A549 (cell line): ENCODE measurements around the gene OVOL2. TPM values are rescaled to one million over a fixed set of nuclear protein-coding genes. Genes with fewer than 3 reads are reported as not detected.
"Not testable (repeated sequence)": the region's sequence is repeated elsewhere in the genome, so short reads cannot be mapped to it uniquely, and the experiment has no call there.

Source experiments
- ATAC-seq, 2 experiments: fragments of 200-7000 bp in 1 of 2; fragments of >200 bp in 1 of 2; cut with Nextera tagmentation in 1 of 2; cut with Tn5 transposase in 1 of 2; 3 replicates each; pipeline versions ENCODE4 v1.8.0 to v1.9.1; 2018 to 2020; ENCODE audit warnings: mild to moderate bottlenecking in 1 of 2, moderate library complexity in 1 of 2
- CTCF ChIA-PET: fragments of 300-600 bp; sonication (Branson Sonifier 250); formaldehyde crosslinking; extraction: SDS; loops from one replicate; lab custom pipeline; 2021; ENCODE audit warnings: antibody characterized with exemption, inconsistent platforms; lab: Yijun Ruan, JAX
- POLR2A ChIA-PET: fragments of 350-600 bp; formaldehyde crosslinking; extraction: SDS; loops from one replicate; lab custom pipeline; 2021; ENCODE audit warnings: antibody characterized with exemption, inconsistent platforms; lab: Yijun Ruan, JAX
- DNase-seq, 2 experiments: peaks; one replicate each; pipeline versions ENCODE4 v3.0.0 to v3.0.0-alpha.2; 2011 to 2016; ENCODE audit warnings: low read depth in 1 of 2, low spot score in 1 of 2
- FAIRE-seq: peaks from 2 replicates; lab custom pipeline; 2011; peaks lifted over from hg19 to GRCh38; lab: Jason Lieb, UNC
- H3K27ac ChIP-seq, 2 experiments: fragments of >200 bp; sonication (Bioruptor Twin); formaldehyde crosslinking; 3 replicates each; pipeline ENCODE4 v1.5.1; 2016 to 2017
- H3K4me1 ChIP-seq: fragments of >200 bp; sonication (Bioruptor Twin); formaldehyde crosslinking; 3 replicates; pipeline ENCODE4 v1.6.1; 2016
- H3K4me2 ChIP-seq: fragments of >200 bp; sonication (Bioruptor Twin); formaldehyde crosslinking; 3 replicates; pipeline ENCODE4 v1.6.1; 2016
- H3K4me3 ChIP-seq: fragments of >200 bp; sonication (Bioruptor Twin); formaldehyde crosslinking; 3 replicates; pipeline ENCODE4 v1.5.1; 2016
- H3K9me3 ChIP-seq: fragments of >200 bp; sonication (Bioruptor Twin); formaldehyde crosslinking; 3 replicates; pipeline ENCODE4 v1.6.1; 2016
- BHLHE40 ChIP-seq: IDR thresholded peaks from 2 replicates; pipeline ENCODE4 v1.6.1; 2012; ENCODE audit warnings: low read depth, low read length, inconsistent platforms
- CBX2 ChIP-seq: fragments of 200-600 bp; sonication (generic); IDR thresholded peaks from 2 replicates; pipeline ENCODE4 v1.6.1; 2016; ENCODE audit warnings: low read depth, mild to moderate bottlenecking, borderline replicate concordance
- CBX8 ChIP-seq: fragments of 200-600 bp; sonication (generic); IDR thresholded peaks from 2 replicates; pipeline ENCODE4 v1.6.1; 2016
- CEBPB ChIP-seq, 2 experiments: fragments of >200 bp in 1 of 2; sonication (Bioruptor Twin) in 1 of 2; formaldehyde crosslinking in 1 of 2; IDR thresholded peaks; 2 replicates each; pipeline ENCODE4 v1.6.1; 2012 to 2016
- CHD2 ChIP-seq: fragments of 150-350 bp; IDR thresholded peaks from 2 replicates; pipeline ENCODE4 v1.6.1; 2014; ENCODE audit warnings: low read length; ENCODE audit not compliant: partially characterized antibody
- CHD4 ChIP-seq: fragments of 200-600 bp; sonication (generic); IDR thresholded peaks from 2 replicates; pipeline ENCODE4 v1.6.1; 2016; ENCODE audit warnings: antibody characterized with exemption, mild to moderate bottlenecking, borderline replicate concordance
- EHF ChIP-seq: fragments of 250-450 bp; sonication (Bioruptor Pico); IDR thresholded peaks from 2 replicates; pipeline ENCODE4 v1.5.0; 2020; ENCODE audit warnings: mild to moderate bottlenecking
- EP300 ChIP-seq, 2 experiments: fragments of >200 bp; sonication (Bioruptor Twin); formaldehyde crosslinking; IDR thresholded peaks; 2 replicates in 1 of 2; 3 replicates in 1 of 2; pipeline ENCODE4 v1.6.1; 2016 to 2017
- HDAC2 ChIP-seq: fragments of 200-600 bp; sonication (generic); IDR thresholded peaks from 2 replicates; pipeline ENCODE4 v1.6.1; 2016
- HOXA7 ChIP-seq: fragments of 250-450 bp; sonication (Bioruptor Pico); IDR thresholded peaks from 2 replicates; pipeline ENCODE4 v1.5.0; 2020; ENCODE audit warnings: mild to moderate bottlenecking, moderate library complexity
- HOXB5 ChIP-seq: fragments of 250-450 bp; sonication (Bioruptor Pico); IDR thresholded peaks from 2 replicates; pipeline ENCODE4 v1.5.0; 2020; ENCODE audit warnings: mild to moderate bottlenecking, moderate library complexity
- MAZ ChIP-seq: fragments of 150-350 bp; IDR thresholded peaks from 2 replicates; pipeline ENCODE4 v1.6.1; 2014; ENCODE audit warnings: antibody characterized with exemption, low read depth, low read length, borderline replicate concordance
- NPAS2 ChIP-seq: fragments of 250-450 bp; sonication (Bioruptor Pico); IDR thresholded peaks from 2 replicates; pipeline ENCODE4 v1.8.0; 2022; ENCODE audit warnings: mild to moderate bottlenecking, moderate library complexity, borderline replicate concordance
- POLR2A ChIP-seq: IDR thresholded peaks from 2 replicates; pipeline ENCODE4 v1.6.1; 2012; ENCODE audit warnings: mild to moderate bottlenecking, low read length
- RCOR1 ChIP-seq: fragments of 150-350 bp; IDR thresholded peaks from 2 replicates; pipeline ENCODE4 v1.6.1; 2014; ENCODE audit warnings: antibody characterized with exemption, low read length, low read depth
- RFX5 ChIP-seq: fragments of 450-650 bp; IDR thresholded peaks from 2 replicates; pipeline ENCODE4 v1.7.1; 2014; ENCODE audit warnings: antibody characterized with exemption, mild to moderate bottlenecking, moderate library complexity
- SMC3 ChIP-seq: fragments of >200 bp; sonication (Bioruptor Twin); formaldehyde crosslinking; IDR thresholded peaks from 3 replicates; pipeline ENCODE4 v1.6.1; 2018; ENCODE audit warnings: inconsistent platforms
- TFCP2L1 ChIP-seq: fragments of 250-450 bp; sonication (Bioruptor Pico); IDR thresholded peaks from 2 replicates; pipeline ENCODE4 v1.5.0; 2021; ENCODE audit warnings: mild to moderate bottlenecking
- TP53 ChIP-seq: fragments of 250-450 bp; sonication (Bioruptor Pico); IDR thresholded peaks from 2 replicates; pipeline ENCODE4 v1.5.0; 2021; ENCODE audit warnings: mild to moderate bottlenecking, moderate library complexity
- USF2 ChIP-seq: fragments of 450-650 bp; IDR thresholded peaks from 2 replicates; pipeline ENCODE4 v1.6.1; 2014; ENCODE audit warnings: antibody characterized with exemption
- ZC3H11A ChIP-seq: fragments of 450-650 bp; IDR thresholded peaks from 2 replicates; pipeline ENCODE4 v1.6.1; 2014; ENCODE audit warnings: antibody characterized with exemption, mild to moderate bottlenecking
- ZFP36 ChIP-seq: fragments of 450-650 bp; IDR thresholded peaks from 2 replicates; pipeline ENCODE4 v1.6.1; 2014; ENCODE audit warnings: borderline replicate concordance; ENCODE audit not compliant: partially characterized antibody
- WGBS: methylation state at CpG from one replicate; pipeline ENCODE4 v1.1.6; 2017; ENCODE audit errors: missing lambda C conversion rate; 5-methylcytosine and 5-hydroxymethylcytosine counted together
- polyA plus RNA-seq, 4 experiments: library from polyadenylated mRNA; depleted of rRNA in 3 of 4; stranded (reverse); fragments of >200 nt; fragmentation: RNase III in 1 of 4; extraction: RNeasy Plus Mini Kit Qiagen cat#74134 plus additional on column Dnase treatment in 1 of 4; gene quantifications; 2 replicates in 3 of 4; 3 replicates in 1 of 4; pipeline ENCODE4 v1.2.3, GENCODE V29; 2011 to 2017
- TF ChIP-seq, protein P1 (sequence below): fragments of >200 bp; sonication (Bioruptor Twin); formaldehyde crosslinking; IDR thresholded peaks from 3 replicates; pipeline ENCODE4 v1.6.1; 2016

OVOL2 gene
- polyA plus RNA-seq, 2 of the 4 experiments (the other 2 are of a cell fraction), result not detected

DNA sequence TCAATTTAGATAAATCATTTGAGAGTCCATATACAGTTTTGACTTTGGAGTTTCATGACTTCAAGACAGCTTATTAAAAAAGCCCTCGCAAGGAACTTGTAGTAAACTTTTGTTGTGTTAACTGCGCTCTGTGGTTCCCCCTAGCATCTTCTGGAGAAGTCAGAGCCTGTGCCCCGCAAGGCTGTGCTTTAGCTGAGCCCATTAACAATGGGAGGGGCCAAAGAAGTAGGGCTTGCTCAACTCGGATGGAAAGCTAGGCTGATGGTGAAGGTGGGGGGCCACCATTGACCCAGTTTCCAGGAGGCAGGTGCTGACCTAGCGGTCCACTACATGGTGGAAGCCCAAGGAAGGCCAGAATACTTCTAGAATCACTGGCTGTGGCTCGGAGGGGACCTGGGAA lies 29.3 kb upstream of the OVOL2 start:
- H3K9me3 ChIP-seq, result peaks cover 16% of the 10 kb centered on the region; the same call in 2 of the 3 replicates
- FAIRE-seq, result no peak
- TF ChIP-seq RCOR1 (no peak), CBX8 (no peak), EHF (no peak), CBX2 (no peak), USF2 (no peak), NPAS2 (no peak)
- H3K4me1 ChIP-seq, result no peaks in the 10 kb centered on the region
- 23% methylated on average over 6 of the region's 6 CpGs for WGBS
- no peak overlapping the region for H3K4me3 ChIP-seq
- H3K4me2 ChIP-seq, result no peak overlapping the region
- no peak for ATAC-seq
- no peak overlapping the region for H3K27ac ChIP-seq
- DNase-seq, result no peak
- ChIA-PET POLR2A (no interaction called here), CTCF (interaction anchor here (0.5 to 1.2 kb wide), 3 partner anchors 11 to 198 kb away, joined by 3 to 6 read pairs (median 3); no protein-coding TSS in a partner anchor)

- CTCF ChIA-PET, FAIRE-seq, ATAC-seq, DNase-seq, H3K4me2 ChIP-seq, H3K27ac ChIP-seq, H3K4me3 ChIP-seq, H3K4me1 ChIP-seq: not testable (repeated sequence)
- 47% methylated on average over 9 of the region's 9 CpGs for WGBS
- H3K9me3 ChIP-seq, result peaks cover 17% of the 10 kb centered on the region; the same call in 2 of the 3 replicates
- POLR2A ChIA-PET, result interaction anchor here (0.6 kb wide), 1 partner anchor 124 kb away, joined by 4 read pairs; no protein-coding TSS in a partner anchor
Observed at GRCh38 chr20:18080836-18081235, 23.1 kb upstream of the OVOL2 start.

GRCh38 chr20:18079756-18080353 lies 22.1 kb upstream of the OVOL2 start:
- H3K27ac ChIP-seq, result no peak overlapping the region
- CTCF ChIA-PET, result interaction anchor here (1.9 kb wide), 1 partner anchor 9 kb away, joined by 4 read pairs; no protein-coding TSS in a partner anchor
- no peak overlapping the region for H3K4me2 ChIP-seq
- POLR2A ChIA-PET, result interaction anchor here (0.6 kb wide), 1 partner anchor 123 kb away, joined by 4 read pairs; no protein-coding TSS in a partner anchor
- 53% methylated on average over 10 of the region's 10 CpGs for WGBS
- no peaks in the 10 kb centered on the region for H3K4me1 ChIP-seq
- ATAC-seq (no peak), FAIRE-seq (no peak), DNase-seq (no peak)
- no peak for TF ChIP-seq TFCP2L1 (CRISPR knock-in tag)
- TF ChIP-seq NPAS2, result no peak
- TF ChIP-seq EP300 (IDR thresholded peaks at IDR 0.05), result no peak
- TF ChIP-seq, protein P1, sequence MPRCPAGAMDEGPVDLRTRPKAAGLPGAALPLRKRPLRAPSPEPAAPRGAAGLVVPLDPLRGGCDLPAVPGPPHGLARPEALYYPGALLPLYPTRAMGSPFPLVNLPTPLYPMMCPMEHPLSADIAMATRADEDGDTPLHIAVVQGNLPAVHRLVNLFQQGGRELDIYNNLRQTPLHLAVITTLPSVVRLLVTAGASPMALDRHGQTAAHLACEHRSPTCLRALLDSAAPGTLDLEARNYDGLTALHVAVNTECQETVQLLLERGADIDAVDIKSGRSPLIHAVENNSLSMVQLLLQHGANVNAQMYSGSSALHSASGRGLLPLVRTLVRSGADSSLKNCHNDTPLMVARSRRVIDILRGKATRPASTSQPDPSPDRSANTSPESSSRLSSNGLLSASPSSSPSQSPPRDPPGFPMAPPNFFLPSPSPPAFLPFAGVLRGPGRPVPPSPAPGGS, result no peak
- no peak for TF ChIP-seq SMC3
- TF ChIP-seq HOXA7, result no peak
- no peak for TF ChIP-seq BHLHE40
- TF ChIP-seq TP53, result no peak
- no peak for TF ChIP-seq CHD4
- TF ChIP-seq ZC3H11A, result no peak
- no peak for TF ChIP-seq HOXB5 (CRISPR knock-in tag)
- no peak for TF ChIP-seq CHD2
- no peak for TF ChIP-seq CBX2
- TF ChIP-seq RFX5, result no peak
- no peak for TF ChIP-seq HDAC2
- no peak for TF ChIP-seq POLR2A
- no peak for TF ChIP-seq CEBPB (IDR thresholded peaks at IDR 0.05)
- no peak for TF ChIP-seq ZFP36
- TF ChIP-seq MAZ, result no peak
- no peak overlapping the region for H3K4me3 ChIP-seq
- peaks cover 13% of the 10 kb centered on the region; the same call in 2 of the 3 replicates for H3K9me3 ChIP-seq
